Mesodermal cell (in vitro differentiated cells): Measurements from ENCODE around the gene ACSL1.

Experiments used
- H3K27ac ChIP-seq: 2 replicates; pipeline ENCODE4 v1.7.0; 2013; ENCODE audit warnings: mild to moderate bottlenecking, low read depth, low read length, moderate library complexity; ENCODE audit not compliant: severe bottlenecking
- H3K36me3 ChIP-seq: 2 replicates; pipeline ENCODE4 v1.7.1; 2013; ENCODE audit warnings: mild to moderate bottlenecking, low read length, moderate library complexity; ENCODE audit not compliant: control insufficient read depth, insufficient read depth
- H3K4me1 ChIP-seq: one replicate; pipeline ENCODE4 v1.7.1; 2013; ENCODE audit warnings: mild to moderate bottlenecking, low read length; ENCODE audit not compliant: insufficient read depth, control insufficient read depth, poor library complexity, severe bottlenecking
- H3K4me3 ChIP-seq: 2 replicates; pipeline ENCODE4 v1.7.0; 2013; ENCODE audit warnings: low read length, control low read depth, mild to moderate bottlenecking; ENCODE audit not compliant: insufficient read depth, poor library complexity, severe bottlenecking; ENCODE audit errors: extremely low read depth
- H3K9me3 ChIP-seq: 2 replicates; pipeline ENCODE4 v1.7.1; 2013; ENCODE audit warnings: mild to moderate bottlenecking, low read length, moderate library complexity; ENCODE audit not compliant: control insufficient read depth
- WGBS, 2 experiments: methylation state at CpG; one replicate each; pipeline ENCODE4 v1.1.5; 2013; ENCODE audit warnings: missing lambda C conversion rate in 2 of 2; ENCODE audit not compliant: insufficient coverage in 2 of 2; 5-methylcytosine and 5-hydroxymethylcytosine counted together

ACSL1 gene

GRCh38 chr4:184811526-184812198 lies 14.1 kb downstream of the ACSL1 start:
- Histone ChIP-seq H3K27ac (no peak overlapping the region), H3K4me3 (no peak overlapping the region), H3K36me3 (no peaks in the 10 kb centered on the region), H3K4me1 (peaks cover 19% of the 10 kb centered on the region), H3K9me3 (peaks cover 4% of the 10 kb centered on the region)
- WGBS, 2 experiments: 92 to 95% methylated on average over 4 to 6 of the region's 8 CpGs

DNA sequence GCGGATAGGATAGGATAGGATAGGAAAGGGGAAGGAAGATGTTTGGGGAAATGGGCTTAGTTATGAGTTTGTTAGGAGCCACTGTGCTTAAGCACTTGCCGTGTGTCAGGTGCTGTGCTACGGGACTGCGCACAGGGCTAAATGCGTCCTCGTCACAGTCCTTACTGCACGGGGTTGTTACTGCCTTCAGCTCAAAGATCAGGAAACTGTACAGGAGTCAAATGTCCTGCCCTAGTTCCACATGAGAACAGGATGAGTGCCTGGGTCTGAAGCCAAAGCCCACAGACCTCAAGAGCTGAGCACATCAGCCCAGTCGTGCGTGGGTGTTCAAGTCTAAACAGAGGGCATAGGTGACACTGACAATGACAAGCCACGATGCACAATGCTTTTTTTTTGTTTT lies 15.0 kb downstream of the ACSL1 start:
- peaks cover 19% of the 10 kb centered on the region for H3K4me1 ChIP-seq
- 96 to 97% methylated on average over 9 to 10 of the region's 10 CpGs for WGBS, 2 experiments
- H3K9me3 ChIP-seq: peaks cover 4% of the 10 kb centered on the region
- H3K36me3 ChIP-seq: no peaks in the 10 kb centered on the region
- no peak overlapping the region for H3K4me3 ChIP-seq
- no peak overlapping the region for H3K27ac ChIP-seq

GRCh38 chr4:184808713-184809050 lies 17.1 kb downstream of the ACSL1 start:
- Histone ChIP-seq H3K4me3 (no peak overlapping the region), H3K27ac (no peak overlapping the region), H3K9me3 (peaks cover 4% of the 10 kb centered on the region), H3K36me3 (no peaks in the 10 kb centered on the region), H3K4me1 (peaks cover 19% of the 10 kb centered on the region)
- 33% methylated on average over 1 of the region's 1 CpG; no CpG with 5 or more reads in 1 of the 2 experiments for WGBS, 2 experiments

GRCh38 chr4:184807797-184808712 lies 17.7 kb downstream of the ACSL1 start:
- 24 to 32% methylated on average over 6 to 7 of the region's 9 CpGs for WGBS, 2 experiments
- Histone ChIP-seq H3K36me3 (no peaks in the 10 kb centered on the region), H3K27ac (peak overlapping the region; percentile 10), H3K4me3 (no peak overlapping the region), H3K4me1 (peaks cover 13% of the 10 kb centered on the region), H3K9me3 (peaks cover 4% of the 10 kb centered on the region)

DNA sequence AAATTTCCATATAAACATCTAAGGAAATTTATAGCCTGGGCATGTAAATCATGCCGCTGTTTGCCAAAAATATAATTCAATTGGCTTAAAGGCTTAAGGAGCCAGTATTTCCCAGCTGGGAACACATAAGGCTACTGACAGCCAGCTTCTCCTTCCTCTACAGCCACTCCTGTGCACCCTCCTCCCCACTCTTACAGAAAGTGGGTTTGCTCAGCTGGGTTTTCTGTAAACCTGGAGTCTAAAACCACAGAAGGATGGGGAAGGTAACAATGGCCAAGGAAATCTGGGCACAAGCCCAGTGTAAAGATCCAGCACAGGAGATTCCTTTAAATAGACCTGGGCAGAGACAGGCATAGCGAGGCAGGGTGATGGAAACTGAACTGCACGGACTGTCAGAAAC lies 18.5 kb downstream of the ACSL1 start:
- Histone ChIP-seq H3K27ac (no peak overlapping the region), H3K4me3 (no peak overlapping the region), H3K4me1 (peaks cover 5% of the 10 kb centered on the region), H3K36me3 (no peaks in the 10 kb centered on the region), H3K9me3 (peaks cover 4% of the 10 kb centered on the region)
- whole genome bisulfite sequencing, 2 experiments: 100% methylated on average over 2 of the region's 3 CpGs; no CpG with 5 or more reads in 1 of the 2 experiments

DNA sequence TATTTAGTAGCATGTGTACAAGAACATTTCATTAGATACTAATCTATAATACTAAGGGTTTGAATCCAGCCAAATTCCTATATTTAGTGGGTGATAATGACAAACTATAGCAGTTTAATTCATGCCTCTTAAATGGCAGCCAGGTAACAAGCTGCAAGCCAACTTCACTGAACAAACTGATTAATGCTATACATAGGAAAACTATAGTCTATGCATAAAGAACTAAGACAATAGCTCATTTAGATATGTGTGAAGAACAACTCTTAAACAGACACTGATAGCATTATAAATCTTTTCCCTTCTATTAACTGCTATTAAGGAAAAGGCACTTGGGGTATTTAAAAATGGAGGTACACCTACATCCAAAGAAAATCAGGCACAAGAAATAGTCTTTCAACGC lies 19.1 kb downstream of the ACSL1 start:
- Histone ChIP-seq H3K36me3 (no peaks in the 10 kb centered on the region), H3K9me3 (peaks cover 4% of the 10 kb centered on the region), H3K27ac (no peak overlapping the region), H3K4me1 (no peaks in the 10 kb centered on the region), H3K4me3 (no peak overlapping the region)
- WGBS, 2 experiments: no CpG with 5 or more reads among the region's 1 CpG

- peaks cover 2% of the 10 kb centered on the region for H3K9me3 ChIP-seq
- H3K4me1 ChIP-seq: no peaks in the 10 kb centered on the region
- 90 to 93% methylated on average over 2 of the region's 2 CpGs for WGBS, 2 experiments
- no peaks in the 10 kb centered on the region for H3K36me3 ChIP-seq
- no peak overlapping the region for H3K4me3 ChIP-seq
- H3K27ac ChIP-seq: no peak overlapping the region
Observed at GRCh38 chr4:184806229-184806550, 19.6 kb downstream of the ACSL1 start.

DNA sequence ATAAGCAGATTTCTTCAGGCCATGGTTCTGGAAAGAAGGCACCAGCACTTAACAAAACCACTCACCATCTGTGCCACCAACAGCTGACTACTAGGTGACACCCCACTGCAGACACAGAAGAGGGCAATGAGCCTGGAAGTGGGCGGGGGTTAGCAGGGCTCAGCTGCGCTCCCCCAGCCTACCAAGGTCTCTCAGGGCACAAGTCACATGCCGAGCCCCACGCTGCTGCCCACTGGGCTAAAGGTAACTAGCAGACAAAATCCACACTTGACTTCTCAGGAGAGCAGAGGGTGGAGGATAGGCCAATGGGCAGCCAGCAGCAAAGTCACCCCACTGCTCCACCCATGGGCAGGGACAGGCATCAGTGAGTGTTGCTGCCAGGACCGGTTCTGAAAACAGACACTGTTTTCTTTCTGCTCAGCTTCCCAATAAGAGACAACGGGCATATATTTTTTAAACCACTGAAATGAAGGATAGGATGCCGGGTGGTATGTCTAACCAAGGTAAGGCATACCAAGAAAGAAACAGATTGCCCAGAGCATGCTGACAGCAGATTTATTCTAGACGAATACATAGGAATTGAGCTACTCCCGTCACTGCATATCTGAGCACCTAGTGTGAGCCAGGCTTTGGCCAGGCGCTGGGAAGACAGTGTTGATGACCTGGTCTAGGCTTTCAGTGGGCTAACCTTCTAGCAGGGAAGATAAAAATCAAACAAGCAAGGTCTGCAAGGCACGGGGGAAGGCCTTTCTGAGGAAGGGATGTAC lies 20.1 kb downstream of the ACSL1 start:
- H3K4me1 ChIP-seq: no peaks in the 10 kb centered on the region
- 80 to 87% methylated on average over 6 to 9 of the region's 11 CpGs for WGBS, 2 experiments
- no peaks in the 10 kb centered on the region for H3K36me3 ChIP-seq
- H3K4me3 ChIP-seq: no peak overlapping the region
- no peak overlapping the region for H3K27ac ChIP-seq
- no peaks in the 10 kb centered on the region for H3K9me3 ChIP-seq

DNA sequence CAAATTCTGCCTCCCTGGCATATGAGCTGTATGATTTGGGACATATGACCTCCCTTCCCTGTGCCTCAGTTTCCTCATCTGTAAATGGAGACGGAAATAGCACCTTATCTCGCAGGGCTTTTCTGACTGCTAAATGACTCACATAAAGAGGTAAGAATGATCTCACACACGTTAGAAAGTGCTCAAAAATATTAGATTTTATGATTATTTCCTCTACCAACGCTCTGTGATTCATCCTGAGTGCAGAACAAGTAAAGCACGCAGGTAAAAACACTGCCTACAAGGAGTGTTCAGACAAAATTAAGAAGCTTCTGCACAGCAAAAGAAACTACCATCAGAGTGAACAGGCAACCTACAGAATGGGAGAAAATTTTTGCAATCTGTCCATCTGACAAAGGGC lies 21.1 kb downstream of the ACSL1 start:
- 100% methylated on average over 1 of the region's 5 CpGs for WGBS, 2 experiments
- H3K27ac ChIP-seq: no peak overlapping the region
- H3K36me3 ChIP-seq: no peaks in the 10 kb centered on the region
- no peaks in the 10 kb centered on the region for H3K4me1 ChIP-seq
- no peaks in the 10 kb centered on the region for H3K9me3 ChIP-seq
- no peak overlapping the region for H3K4me3 ChIP-seq

DNA sequence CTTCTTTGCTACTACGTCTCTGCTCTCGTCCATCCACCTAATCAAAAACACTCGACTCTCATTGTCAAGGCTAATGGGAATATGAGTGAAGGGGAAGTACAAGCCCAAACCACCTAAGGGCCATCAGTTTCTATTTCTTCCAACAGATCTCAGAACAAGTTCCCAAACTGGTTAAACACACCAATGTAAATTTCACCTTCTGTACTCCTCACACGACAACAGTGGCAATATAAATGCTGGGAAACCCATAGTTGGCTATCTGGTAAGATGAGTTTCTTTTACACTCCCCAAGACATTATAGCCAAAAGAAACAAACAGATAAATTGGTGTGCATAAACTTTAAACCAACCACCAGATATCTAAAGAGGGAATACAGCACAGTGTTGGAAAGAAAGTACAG lies 21.9 kb downstream of the ACSL1 start:
- Histone ChIP-seq H3K9me3 (no peaks in the 10 kb centered on the region), H3K4me1 (no peaks in the 10 kb centered on the region), H3K36me3 (no peaks in the 10 kb centered on the region), H3K4me3 (no peak overlapping the region), H3K27ac (no peak overlapping the region)
- 80% methylated on average over 1 of the region's 4 CpGs; no CpG with 5 or more reads in 1 of the 2 experiments for WGBS, 2 experiments
